RWPE1 (cell line): Measurements from ENCODE around the gene NLRX1.

Experiments
- CTCF ChIA-PET: fragments of 350-600 bp; sonication (Branson Sonifier 250); formaldehyde crosslinking; extraction: SDS; loops from one replicate; lab custom pipeline; 2021; lab: Yijun Ruan, JAX
- POLR2A ChIA-PET: fragments of 400-600 bp; formaldehyde crosslinking; extraction: SDS; loops from one replicate; lab custom pipeline; 2020; ENCODE audit warnings: antibody characterized with exemption; ENCODE audit not compliant: low non-redundant PET; lab: Yijun Ruan, JAX
- DNase-seq: peaks from one replicate; pipeline ENCODE4 v3.0.0; 2012; ENCODE audit warnings: low spot score
- H3K27ac ChIP-seq: fragments of 450-650 bp; 2 replicates; pipeline ENCODE4 v1.5.1; 2017
- CTCF ChIP-seq: fragments of 450-650 bp; conservative IDR thresholded peaks from 2 replicates; pipeline ENCODE4 v1.5.1; 2017; ENCODE audit warnings: low read depth, mild to moderate bottlenecking

Gene NLRX1

GRCh38 chr11:119229741-119230140 is 61.2 kb downstream of the NLRX1 start:
- ChIA-PET CTCF (interaction anchor here (0.6 kb wide), 1 partner anchor 702 kb away, joined by 5 read pairs; no protein-coding TSS in a partner anchor), POLR2A (no interaction called here)
- DNase-seq, result peak; percentile 30
- no peak overlapping the region; the same call in 1 of the 2 replicates for H3K27ac ChIP-seq
- no peak for TF ChIP-seq CTCF
